GM12878 (cell line): ENCODE results near the gene SPART. TPM values are rescaled to one million over a fixed set of nuclear protein-coding genes. Genes with fewer than 3 reads are reported as not detected.
"Not testable (repeated sequence)": the region's sequence is repeated elsewhere in the genome, so short reads cannot be mapped to it uniquely, and the experiment has no call there.

ENCODE experiments used
- ATAC-seq: fragments of 200-7000 bp; cut with Tn5 transposase; 3 replicates; pipeline ENCODE4 v1.9.1; 2020; ENCODE audit warnings: mild to moderate bottlenecking, moderate library complexity
- BruUV-seq: library from RNA; stranded (reverse); fragments of 400-500 nt; replicated peaks from 2 replicates; lab custom pipeline; 2021; lab: Mats Ljungman, UMichigan
- CTCF ChIA-PET: fragments of 300-600 bp; sonication (Branson Sonifier 250); formaldehyde crosslinking; extraction: SDS; loops from one replicate; lab custom pipeline; 2021; ENCODE audit warnings: inconsistent platforms; lab: Yijun Ruan, JAX
- POLR2A ChIA-PET: fragments of 350-600 bp; formaldehyde crosslinking; extraction: SDS; loops from one replicate; lab custom pipeline; 2021; ENCODE audit warnings: inconsistent platforms; lab: Charles Lee
- RAD21 ChIA-PET: fragments of 300-600 bp; sonication (Branson Sonifier 250); formaldehyde crosslinking; loops from one replicate; lab custom pipeline; 2023; ENCODE audit warnings: antibody characterized with exemption; ENCODE audit not compliant: unreplicated experiment; lab: Charles Lee
- SMC1A ChIA-PET: fragments of 300-600 bp; sonication (Branson Sonifier 250); formaldehyde crosslinking; loops from one replicate; lab custom pipeline; 2023; ENCODE audit not compliant: unreplicated experiment, uncharacterized antibody; lab: Charles Lee
- DNase-seq: peaks from one replicate; pipeline ENCODE4 v3.0.0-alpha.2; 2011; ENCODE audit warnings: low read depth, low spot score
- FAIRE-seq: peaks from 3 replicates; lab custom pipeline; 2011; peaks lifted over from hg19 to GRCh38; lab: Jason Lieb, UNC
- H2AFZ ChIP-seq: 2 replicates; pipeline ENCODE4 v1.6.0; 2011; ENCODE audit warnings: low read depth, low read length, control low read depth; ENCODE audit not compliant: control insufficient read depth
- H3K27ac ChIP-seq: 2 replicates; pipeline ENCODE4 v1.5.1; 2011; ENCODE audit warnings: control low read depth; ENCODE audit not compliant: control insufficient read depth, insufficient read depth
- H3K27me3 ChIP-seq, 2 experiments: replicated peaks in 1 of 2; 2 replicates each; pipeline versions ENCODE4 v1.6.0 to v1.6.1; 2011; ENCODE audit warnings: low read length in 1 of 2; ENCODE audit not compliant: control insufficient read depth in 2 of 2, insufficient read depth in 2 of 2
- H3K36me3 ChIP-seq, 2 experiments: 2 replicates each; pipeline ENCODE4 v1.5.1; 2011; ENCODE audit warnings: low read length in 1 of 2; ENCODE audit not compliant: control insufficient read depth in 2 of 2, insufficient read depth in 2 of 2
- H3K4me1 ChIP-seq: 2 replicates; pipeline ENCODE4 v1.6.1; 2011; ENCODE audit warnings: mild to moderate bottlenecking, low read length, moderate library complexity, mixed read lengths; ENCODE audit not compliant: control insufficient read depth, insufficient read depth
- H3K4me2 ChIP-seq: 2 replicates; pipeline ENCODE4 v1.6.0; 2011; ENCODE audit warnings: control low read depth; ENCODE audit not compliant: control insufficient read depth, insufficient read depth
- H3K4me3 ChIP-seq: fragments of 200-600 bp; sonication (generic); 2 replicates; pipeline ENCODE4 v1.5.1; 2016
- H3K79me2 ChIP-seq: 2 replicates; pipeline ENCODE4 v1.6.0; 2011; ENCODE audit warnings: low read length; ENCODE audit not compliant: control insufficient read depth, insufficient read depth
- H3K9ac ChIP-seq: 2 replicates; pipeline ENCODE4 v1.8.0; 2011; ENCODE audit warnings: low read length, control low read depth, mixed read lengths; ENCODE audit not compliant: control insufficient read depth, insufficient read depth
- H3K9me3 ChIP-seq: replicated peaks from 3 replicates; pipeline ENCODE4 v1.5.1; 2011; ENCODE audit warnings: mild to moderate bottlenecking, low read length; ENCODE audit not compliant: control insufficient read depth, insufficient read depth
- H4K20me1 ChIP-seq: 2 replicates; pipeline ENCODE4 v1.6.0; 2011; ENCODE audit not compliant: control insufficient read depth, insufficient read depth
- ATF3 ChIP-seq: IDR thresholded peaks from 2 replicates; pipeline ENCODE4 v1.6.1; 2011; ENCODE audit warnings: low read depth, mild to moderate bottlenecking, low read length, moderate library complexity, borderline replicate concordance; ENCODE audit errors: extremely low read depth
- CEBPB ChIP-seq, 2 experiments: fragments of 150-350 bp in 1 of 2; IDR thresholded peaks; 2 replicates each; pipeline ENCODE4 v1.6.1; 2012 to 2014; ENCODE audit warnings: low read depth in 2 of 2, low read length in 2 of 2, borderline replicate concordance in 1 of 2, inconsistent platforms in 1 of 2
- HDAC2 ChIP-seq: fragments of 200-600 bp; sonication (generic); IDR thresholded peaks from 2 replicates; pipeline ENCODE4 v1.6.1; 2017
- JUND ChIP-seq: IDR thresholded peaks from 2 replicates; pipeline ENCODE4 v1.6.1; 2012; ENCODE audit warnings: low read depth, mild to moderate bottlenecking, low read length, improper control_type of control experiment, moderate library complexity
- MTA2 ChIP-seq: fragments of 450-650 bp; IDR thresholded peaks from 2 replicates; pipeline ENCODE4 v1.6.1; 2016; ENCODE audit warnings: low read depth, mild to moderate bottlenecking, moderate library complexity
- NFXL1 ChIP-seq: fragments of 450-650 bp; IDR thresholded peaks from 2 replicates; pipeline ENCODE4 v1.6.1; 2017; ENCODE audit warnings: antibody characterized with exemption, mild to moderate bottlenecking, borderline replicate concordance
- SIX5 ChIP-seq: IDR thresholded peaks from 2 replicates; pipeline ENCODE4 v1.6.1; 2011; ENCODE audit warnings: mild to moderate bottlenecking, low read depth, low read length, moderate library complexity; ENCODE audit not compliant: severe bottlenecking
- SP1 ChIP-seq: IDR thresholded peaks from one replicate; pipeline ENCODE4 v1.6.1; 2011; ENCODE audit warnings: low read depth, low read length
- ZZZ3 ChIP-seq: IDR thresholded peaks from 2 replicates; pipeline ENCODE4 v1.6.1; 2011; ENCODE audit warnings: low read depth; ENCODE audit not compliant: control insufficient read depth, insufficient read length
- WGBS: methylation state at CpG from one replicate; pipeline ENCODE4 v1.1.6; 2016; ENCODE audit warnings: low lambda C conversion rate; ENCODE audit not compliant: insufficient replicate concordance, insufficient coverage; ENCODE audit errors: missing lambda C conversion rate; 5-methylcytosine and 5-hydroxymethylcytosine counted together
- in situ Hi-C: fragments of 300-500 bp; cut with MboI; formaldehyde crosslinking; loops from 9 replicates; pipeline ENCODE4 v1.14.3; 2018; ENCODE audit warnings: mixed read lengths
- intact Hi-C: fragments of 100-400 bp; cut with micrococcal nuclease; formaldehyde crosslinking; loops from one replicate; pipeline ENCODE4 v1.14.2; 2022; ENCODE audit not compliant: unreplicated experiment
- polyA plus RNA-seq, 11 experiments: library from polyadenylated mRNA; depleted of rRNA in 4 of 11; unstranded in 6 of 11; stranded (reverse) in 5 of 11; fragments of >200 nt; fragmentation: Nextera tagmentation in 4 of 11; fragmentation: Illumina TruSeq in 1 of 11; extraction: Ambion mirVana in 4 of 11; extraction: Trizol in 1 of 11; gene quantifications; 1 replicate in 1 of 11; 2 replicates in 10 of 11; pipeline versions ENCODE4 v1.2.1 to v1.2.3, GENCODE V29; 2011 to 2016; ENCODE audit warnings: inconsistent platforms in 2 of 11, missing spikeins in 2 of 11, low read depth in 1 of 11
- total RNA-seq, 4 experiments: library from RNA; depleted of rRNA in 3 of 4; stranded (reverse); fragments of >200 nt in 3 of 4; fragmentation: Illumina TruSeq in 1 of 4; extraction: Trizol in 1 of 4; gene quantifications; 2 replicates each; pipeline versions ENCODE4 v1.2.1 to v1.2.3, GENCODE V29; 2013 to 2021

Gene SPART
- total and polyA plus RNA-seq, 10 of the 15 experiments (the other 5 are each of a cell fraction or from before 2014, with no cell fraction given) = 17.6 to 74.6 (median 42.1) TPM

- TF ChIP-seq CEBPB (IDR thresholded peaks at IDR 0.05; ENCODE audit: borderline replicate concordance in 1 of 2, low read depth in 2 of 2, low read length in 2 of 2) (no peak), ZZZ3 (no peak), JUND (no peak), SIX5 (no peak), MTA2 (no peak)
Measured at GRCh38 chr13:36302289-36302688, 43.9 kb downstream of the SPART start (continued).

GRCh38 chr13:36299469-36299868 lies 46.7 kb downstream of the SPART start:
- SMC1A ChIA-PET = interaction anchor here (1.3 to 1.5 kb wide), 2 partner anchors 8 to 12 kb away, joined by 3 to 5 read pairs; no protein-coding TSS in a partner anchor
- H3K36me3 ChIP-seq, DNase-seq, H3K27ac ChIP-seq, intact Hi-C loops, POLR2A ChIA-PET, FAIRE-seq, ATAC-seq, H2AFZ ChIP-seq, H3K9ac ChIP-seq, RAD21 ChIA-PET, BruUV-seq, CTCF ChIA-PET, H3K4me2 ChIP-seq, H3K79me2 ChIP-seq, in situ Hi-C loops, H3K4me1 ChIP-seq, H3K27me3 ChIP-seq, H3K4me3 ChIP-seq, H4K20me1 ChIP-seq, H3K9me3 ChIP-seq: not testable (repeated sequence)
- WGBS = 0% methylated on average over 3 of the region's 3 CpGs

- no peaks in the 10 kb centered on the region for H3K9me3 ChIP-seq
- H3K36me3 ChIP-seq = no peaks in the 10 kb centered on the region
- ChIA-PET CTCF (interaction anchor here (0.6 to 1.1 kb wide), 2 partner anchors 15 to 563 kb away, joined by 3 to 8 read pairs; no protein-coding TSS in a partner anchor), POLR2A (no interaction called here), RAD21 (no interaction called here), SMC1A (interaction anchor here (1.1 to 1.5 kb wide), 3 partner anchors 9 to 11 kb away, joined by 3 to 5 read pairs (median 3); no protein-coding TSS in a partner anchor)
- FAIRE-seq = no peak
- no peak overlapping the region for H3K27ac ChIP-seq
- 14% methylated on average over 4 of the region's 4 CpGs for WGBS
- no TSS peak for BruUV-seq
- no peaks in the 10 kb centered on the region for H3K4me1 ChIP-seq
- no peak overlapping the region for H3K4me2 ChIP-seq
- DNase-seq = no peak
- intact Hi-C loops (no loop called here), in situ Hi-C loops (no loop called here)
- no peak for ATAC-seq
- H3K27me3 ChIP-seq = peaks cover 0 to 8% of the 10 kb centered on the region in 2 experiments; a peak in 2 of 4 replicates
- no peak overlapping the region for H3K9ac ChIP-seq
- no peaks in the 10 kb centered on the region for H4K20me1 ChIP-seq
- no peak overlapping the region for H3K4me3 ChIP-seq
- TF ChIP-seq HDAC2 (no peak), SP1 (no peak), ATF3 (no peak), NFXL1 (no peak)
- TF ChIP-seq, all 136 proteins: peak for 0
- H3K79me2 ChIP-seq = no peaks in the 10 kb centered on the region
- no peak overlapping the region for H2AFZ ChIP-seq
Measured at GRCh38 chr13:36298535-36299068, 47.6 kb downstream of the SPART start.
